ENCODE results near the gene RXFP4. TPM values are rescaled to one million over a fixed set of nuclear protein-coding genes. Genes with fewer than 3 reads are reported as not detected.

The RXFP4 gene
- total and polyA plus RNA-seq, 9 of the 15 experiments (the other 6 are each of a cell fraction or from before 2014, with no cell fraction given) = 0.64 TPM; not detected in 8

- TF ChIP-seq RAD21 (CRISPR knock-in tag; conservative IDR thresholded peaks at IDR 0.05 in 1 of 2, IDR thresholded peaks at IDR 0.05 in 1 of 2) (0 out of 4 replicates have a peak, but pooled peaks of 1 of the 2 experiments have one; percentile 4), RREB1 (CRISPR knock-in tag; IDR thresholded peaks at IDR 0.05) (no peak), MEIS2 (IDR thresholded peaks at IDR 0.05; ENCODE audit: partially characterized antibody) (peak; percentile 80), POLR2A (conservative IDR thresholded peaks at IDR 0.05) (peak; percentile 52), PRPF4 (IDR thresholded peaks at IDR 0.05; ENCODE audit: insufficient read depth, low read depth, low read length, poor library complexity, severe bottlenecking) (no peak), CTBP1 (IDR thresholded peaks at IDR 0.05; ENCODE audit: borderline replicate concordance) (no peak; the same call in 1 of the 2 replicates), FOS (IDR thresholded peaks at IDR 0.05; ENCODE audit: extremely low read depth, insufficient read length) (no peak), CBX5 (IDR thresholded peaks at IDR 0.05; ENCODE audit: borderline replicate concordance, low read depth) (no peak), TEAD4 (IDR thresholded peaks at IDR 0.05; ENCODE audit: low read length) (peak; percentile 62; the same call in 1 of the 2 replicates), TEAD4 (CRISPR knock-in tag; IDR thresholded peaks at IDR 0.05; ENCODE audit: borderline replicate concordance) (no peak), SMARCE1 (IDR thresholded peaks at IDR 0.05) (peak; percentile 29; the same call in 1 of the 2 replicates), NFE2L1 (tag; IDR thresholded peaks at IDR 0.05; ENCODE audit: borderline replicate concordance, low read depth) (no peak), ZNF263 (CRISPR knock-in tag; IDR thresholded peaks at IDR 0.05; ENCODE audit: borderline replicate concordance) (0 out of 2 replicates have a peak, but pooled peaks have one; percentile 22), E2F3 (CRISPR knock-in tag; IDR thresholded peaks at IDR 0.05) (no peak), ZNF12 (CRISPR knock-in tag; IDR thresholded peaks at IDR 0.05) (no peak), TFE3 (CRISPR knock-in tag; IDR thresholded peaks at IDR 0.05) (no peak), CBX1 (IDR thresholded peaks at IDR 0.05; ENCODE audit: low read depth) (no peak), PPARD (CRISPR knock-in tag; IDR thresholded peaks at IDR 0.05) (no peak), IRF2 (CRISPR knock-in tag; IDR thresholded peaks at IDR 0.05) (no peak), ZNF644 (tag; IDR thresholded peaks at IDR 0.05; ENCODE audit: low read depth) (no peak), ZNF561 (CRISPR knock-in tag; conservative IDR thresholded peaks at IDR 0.05) (no peak), ZNF23 (CRISPR knock-in tag; IDR thresholded peaks at IDR 0.05) (no peak)
Observed at GRCh38 chr1:155979597-155980343, 38.3 kb downstream of the RXFP4 start (continued).
